NCI-H82 treated with DMSO at 0.1 percent for 48 hours (cell line): Measurements from ENCODE around the gene RAG1.
"Not testable (repeated sequence)": the region's sequence is repeated elsewhere in the genome, so short reads cannot be mapped to it uniquely, and the experiment has no call there.

Source experiments
- DNase-seq: peaks from one replicate; lab custom pipeline; 2025; ENCODE audit not compliant: unreplicated experiment; lab: John Stamatoyannopoulos, UW

RAG1 gene

GRCh38 chr11:36567694-36568093, at the start of gene RAG1:
Gene RAG1 (plus strand): TSS chr11:36568007. CDS start chr11:36573305, 5,298 bp downstream.
- DNase-seq, result no peak

DNA sequence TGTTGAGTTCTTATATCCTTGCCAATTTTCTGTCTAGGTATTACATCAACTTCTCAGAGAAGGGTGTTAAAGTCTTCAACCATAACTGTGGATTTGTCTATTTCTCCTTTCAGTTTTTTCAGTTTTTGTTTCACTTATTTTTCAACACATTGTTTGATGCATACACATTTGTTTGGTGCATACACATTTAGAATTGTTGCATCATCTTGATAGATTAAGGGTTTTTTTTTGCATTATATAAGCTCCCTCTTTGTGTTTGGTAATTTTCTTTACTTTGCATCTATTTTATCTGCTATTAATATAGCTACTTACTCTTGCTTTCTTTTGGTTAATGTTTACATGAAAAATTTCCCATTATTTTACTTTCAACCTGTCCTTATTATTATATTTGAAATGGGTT, 37.0 kb upstream of the RAG1 start:
- no peak for DNase-seq

GRCh38 chr11:36532941-36533601, 34.7 kb upstream of the RAG1 start:
- DNase-seq, result no peak

- DNase-seq, result no peak
These were observed 33.4 kb upstream of the RAG1 start for GRCh38 chr11:36534276-36534840.

- DNase-seq, result peak; percentile 46
These were observed 26.8 kb upstream of the RAG1 start for GRCh38 chr11:36540998-36541397.

DNA sequence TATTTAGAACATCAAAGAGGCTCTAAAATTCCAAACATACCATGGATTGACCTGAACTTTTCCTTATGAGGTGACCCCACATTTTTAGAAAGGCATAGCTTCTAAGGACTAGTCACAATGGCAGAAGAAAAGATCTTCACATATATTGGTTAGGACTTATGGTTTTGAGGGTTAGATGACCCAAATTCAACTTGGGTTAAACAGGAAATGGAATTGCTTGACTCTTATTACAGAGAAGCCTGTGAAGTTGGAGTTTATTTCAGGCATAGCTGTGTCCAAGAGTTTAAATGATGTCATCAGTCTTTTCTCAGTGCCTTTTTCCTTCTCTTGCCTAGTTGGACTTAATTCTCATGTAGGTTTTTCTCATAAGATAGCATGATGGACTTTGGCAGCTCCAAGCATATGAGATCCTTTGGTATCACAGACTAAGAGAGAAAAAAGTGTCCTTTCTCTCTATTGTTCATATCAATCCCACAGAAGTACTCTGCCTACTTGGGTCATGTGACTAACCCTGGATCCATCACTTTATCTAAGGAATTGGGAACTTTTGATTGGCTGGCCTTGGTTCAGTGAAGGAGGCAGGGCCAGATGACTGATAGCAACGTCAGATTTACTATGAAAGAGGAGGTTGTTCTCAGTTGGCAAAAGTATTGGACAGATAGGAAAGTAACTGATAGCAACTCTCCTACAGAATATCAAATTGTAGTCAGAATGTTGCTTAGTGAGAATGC, 17.3 kb upstream of the RAG1 start:
- DNase-seq, result no peak

GRCh38 chr11:36557390-36557789, 10.4 kb upstream of the RAG1 start:
- DNase-seq, result not testable (repeated sequence)

GRCh38 chr11:36557991-36558390, 9.8 kb upstream of the RAG1 start:
- no peak for DNase-seq

DNA sequence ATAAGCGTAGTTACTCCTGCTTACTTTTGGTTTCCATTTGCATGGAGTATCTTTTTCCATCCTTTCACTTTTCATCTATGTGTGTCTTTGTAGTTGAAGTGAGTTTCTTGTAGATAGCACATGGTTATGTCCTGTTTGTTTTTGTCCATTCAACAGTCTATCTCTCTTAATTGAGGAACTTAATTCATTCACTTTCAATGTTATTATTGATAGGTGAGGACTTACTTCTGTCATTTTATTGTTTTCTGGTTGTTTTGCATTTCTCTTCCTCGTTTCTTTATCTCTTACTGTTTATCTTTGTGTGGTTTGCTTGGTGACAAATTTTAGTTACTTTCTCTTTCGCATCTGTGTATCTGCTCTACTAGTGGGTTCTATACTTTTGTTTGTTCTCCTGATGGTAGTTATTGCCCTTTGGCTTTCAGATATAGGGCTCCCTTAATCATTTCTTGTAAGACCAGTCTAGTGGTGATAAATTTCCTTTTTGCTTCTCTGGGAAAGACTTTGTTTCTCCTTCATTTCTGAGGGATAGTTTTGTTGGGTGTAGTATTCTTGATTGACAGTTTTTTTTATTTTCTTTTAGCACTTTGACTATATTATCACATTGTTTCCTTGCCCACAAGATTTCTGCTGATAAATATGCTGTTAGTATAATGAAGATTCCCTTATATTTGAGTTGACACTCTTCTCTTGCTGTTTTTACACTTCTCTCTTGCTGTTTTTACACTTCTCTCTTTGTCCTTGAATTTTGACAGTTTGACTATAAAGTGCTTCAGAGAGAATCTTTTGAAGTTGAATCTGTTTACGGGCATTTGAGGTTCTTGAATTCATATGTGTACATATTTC, 9.0 kb upstream of the RAG1 start:
- no peak for DNase-seq

- DNase-seq, result peak; percentile 52
These were observed 3.3 kb upstream of the RAG1 start for GRCh38 chr11:36564376-36565030.

GRCh38 chr11:36565031-36565610, 2.7 kb upstream of the RAG1 start:
- DNase-seq, result no peak

GRCh38 chr11:36566407-36567053, 1.3 kb upstream of the RAG1 start:
- DNase-seq, result no peak

- no peak for DNase-seq
These were observed 1.3 kb downstream of the RAG1 start for GRCh38 chr11:36569095-36569494.

DNA sequence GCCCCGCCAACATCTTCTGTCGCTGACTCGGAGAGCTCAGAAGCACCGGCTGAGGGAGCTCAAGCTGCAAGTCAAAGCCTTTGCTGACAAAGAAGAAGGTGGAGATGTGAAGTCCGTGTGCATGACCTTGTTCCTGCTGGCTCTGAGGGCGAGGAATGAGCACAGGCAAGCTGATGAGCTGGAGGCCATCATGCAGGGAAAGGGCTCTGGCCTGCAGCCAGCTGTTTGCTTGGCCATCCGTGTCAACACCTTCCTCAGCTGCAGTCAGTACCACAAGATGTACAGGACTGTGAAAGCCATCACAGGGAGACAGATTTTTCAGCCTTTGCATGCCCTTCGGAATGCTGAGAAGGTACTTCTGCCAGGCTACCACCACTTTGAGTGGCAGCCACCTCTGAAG, 6.7 kb downstream of the RAG1 start:
- no peak for DNase-seq

DNA sequence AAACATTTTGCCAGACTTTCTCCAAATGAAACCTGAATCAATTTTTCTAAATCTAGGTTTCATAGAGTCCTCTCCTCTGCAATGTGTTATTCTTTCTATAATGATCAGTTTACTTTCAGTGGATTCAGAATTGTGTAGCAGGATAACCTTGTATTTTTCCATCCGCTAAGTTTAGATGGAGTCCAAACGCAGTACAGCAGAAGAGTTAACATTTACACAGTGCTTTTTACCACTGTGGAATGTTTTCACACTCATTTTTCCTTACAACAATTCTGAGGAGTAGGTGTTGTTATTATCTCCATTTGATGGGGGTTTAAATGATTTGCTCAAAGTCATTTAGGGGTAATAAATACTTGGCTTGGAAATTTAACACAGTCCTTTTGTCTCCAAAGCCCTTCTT, 9.6 kb downstream of the RAG1 start:
- DNase-seq, result no peak

DNA sequence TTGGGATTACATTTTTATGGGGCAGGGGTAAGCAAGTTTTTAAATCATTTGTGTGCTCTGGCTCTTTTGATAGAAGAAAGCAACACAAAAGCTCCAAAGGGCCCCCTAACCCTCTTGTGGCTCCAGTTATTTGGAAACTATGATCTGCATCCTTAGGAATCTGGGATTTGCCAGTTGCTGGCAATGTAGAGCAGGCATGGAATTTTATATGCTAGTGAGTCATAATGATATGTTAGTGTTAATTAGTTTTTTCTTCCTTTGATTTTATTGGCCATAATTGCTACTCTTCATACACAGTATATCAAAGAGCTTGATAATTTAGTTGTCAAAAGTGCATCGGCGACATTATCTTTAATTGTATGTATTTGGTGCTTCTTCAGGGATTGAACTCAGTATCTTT, 10.1 kb downstream of the RAG1 start:
- DNase-seq, result peak; percentile 17

- peak; percentile 90 for DNase-seq
These were observed 10.7 kb downstream of the RAG1 start for GRCh38 chr11:36578458-36578857.

DNA sequence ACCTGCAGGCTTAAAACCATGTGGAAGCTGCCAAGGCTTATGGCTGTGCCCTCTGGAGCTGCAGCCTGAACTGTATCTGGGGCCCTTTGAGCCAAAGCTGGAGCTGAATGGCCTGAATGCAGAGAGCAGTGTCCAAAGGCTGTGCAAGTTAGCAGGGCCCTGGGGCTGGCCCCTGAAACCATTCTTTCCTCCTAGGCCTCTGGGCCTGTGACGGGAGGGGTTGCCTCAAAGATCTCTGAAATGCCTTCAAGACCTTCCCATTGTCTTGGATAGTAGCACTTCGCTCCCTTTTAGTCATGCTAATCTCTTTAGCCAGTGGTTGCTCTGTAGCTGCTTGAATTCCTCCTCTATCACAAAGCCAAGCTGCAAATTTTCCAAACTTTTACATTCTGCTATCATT, 13.7 kb downstream of the RAG1 start:
- no peak for DNase-seq

DNA sequence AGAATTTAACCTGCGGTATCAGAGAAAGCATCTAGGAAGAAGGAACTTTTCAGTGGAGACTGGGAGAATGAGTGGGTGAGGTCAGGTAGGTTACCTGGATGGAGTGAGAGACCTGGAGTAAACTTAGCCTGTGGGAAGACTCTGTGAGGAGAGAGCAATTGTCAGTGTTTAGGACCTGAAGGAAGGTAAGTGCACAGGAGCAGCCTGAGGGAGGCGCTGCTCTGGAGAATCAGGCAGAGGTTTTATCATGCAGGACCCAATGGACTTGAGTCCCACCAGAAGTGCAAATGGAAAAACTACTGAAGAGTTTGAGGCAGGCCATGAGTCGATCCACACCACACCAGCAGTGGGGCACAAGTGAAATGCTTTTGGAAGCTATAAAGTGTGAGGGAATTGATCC, 15.9 kb downstream of the RAG1 start:
- DNase-seq, result no peak

DNA sequence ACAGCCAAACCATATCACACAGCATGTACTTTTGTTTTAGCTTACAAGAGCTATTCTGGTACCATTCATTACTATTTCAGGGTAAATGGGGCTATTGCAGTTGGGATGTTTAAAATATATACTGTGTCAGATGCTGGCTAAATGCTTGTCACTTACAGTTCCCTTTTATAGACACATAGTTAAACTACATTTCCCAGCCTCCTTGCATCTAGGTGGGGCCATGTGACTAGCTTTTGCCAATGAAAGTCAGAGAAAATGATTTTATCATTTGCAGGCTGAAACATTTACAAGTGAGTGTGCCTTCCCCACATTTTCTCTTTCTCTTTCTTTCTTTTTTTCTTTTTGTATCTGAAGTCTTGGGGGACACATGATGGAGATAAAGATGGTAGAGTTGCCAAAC, 18.7 kb downstream of the RAG1 start:
- no peak for DNase-seq
